Measurements from ENCODE around the gene ERV3-1. TPM values are rescaled to one million over a fixed set of nuclear protein-coding genes. Genes with fewer than 3 reads are reported as not detected.
"Not testable (repeated sequence)": the region's sequence is repeated elsewhere in the genome, so short reads cannot be mapped to it uniquely, and the experiment has no call there.

Gene ERV3-1
- total RNA-seq, 1 donor from 2014 or later = 2.3 TPM

DNA sequence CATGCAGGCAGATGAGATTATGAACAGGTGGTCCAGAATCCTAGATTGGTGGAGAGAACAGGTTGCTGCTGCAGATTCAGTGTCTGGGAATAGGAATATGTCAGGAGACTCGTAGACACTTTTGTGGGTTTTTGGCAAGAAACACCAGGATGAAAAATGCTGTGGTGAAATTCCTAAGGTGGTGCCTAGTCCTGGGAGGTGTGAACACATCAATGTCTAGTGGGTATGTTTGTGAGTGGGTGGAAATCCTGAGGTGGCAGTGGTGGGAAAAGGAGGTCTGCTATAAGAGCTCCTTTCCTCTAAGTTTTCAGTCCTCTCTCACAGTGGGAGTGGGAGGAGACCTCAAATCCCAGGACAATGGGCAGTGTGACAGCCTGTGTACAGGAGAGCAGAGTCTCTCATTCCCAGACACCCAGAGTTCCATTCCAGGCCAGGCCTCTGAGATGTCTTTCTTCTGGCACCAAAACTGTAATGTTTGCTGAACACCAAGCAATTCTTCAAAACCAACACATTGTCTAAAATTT, 5.1 kb downstream of the ERV3-1 start:
- DNase-seq (ENCODE audit: low read depth in 2 of 2) = peak in 1 of 2 donors; percentile 30

DNA sequence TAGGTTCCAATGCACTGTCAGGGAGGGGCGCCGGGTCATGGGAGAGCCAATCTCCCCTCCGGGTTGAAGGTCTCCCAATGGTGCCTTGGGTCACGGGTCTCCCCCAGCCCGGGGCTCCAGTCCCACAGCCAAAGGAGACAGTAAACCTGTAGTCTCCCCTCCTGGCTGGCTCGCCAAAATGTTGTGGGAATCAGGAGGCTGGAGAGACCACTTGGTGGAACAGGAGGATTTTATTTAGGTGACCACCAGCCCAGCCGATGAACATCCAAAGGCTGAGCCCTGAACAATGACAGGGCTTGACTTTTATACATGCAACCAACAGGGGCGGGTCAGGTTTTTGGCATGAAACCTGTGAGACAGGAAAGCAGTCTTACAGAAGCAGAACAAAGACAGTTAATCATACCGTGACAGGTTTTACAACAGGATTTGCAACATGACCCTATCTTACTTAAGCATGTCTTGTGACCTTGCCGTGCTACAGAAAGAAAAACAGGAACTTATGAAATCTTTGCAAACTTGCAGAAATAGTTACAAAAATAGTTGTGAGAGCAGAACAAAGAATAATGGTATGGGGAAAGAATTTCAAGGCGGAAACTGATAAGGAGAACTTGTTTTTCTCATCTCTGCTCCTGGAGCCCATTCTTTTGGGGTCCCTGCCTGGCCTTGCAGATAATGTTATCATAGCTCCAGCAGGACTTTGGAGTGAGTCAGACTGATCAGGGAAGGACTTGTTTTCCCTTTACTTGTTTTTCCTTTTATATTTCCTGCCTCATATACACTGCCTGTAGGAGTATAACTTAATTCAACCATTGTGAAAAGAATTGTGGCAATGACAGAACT, 7.1 kb downstream of the ERV3-1 start:
- peak; percentile 6 to 95 for DNase-seq (ENCODE audit: low read depth in 2 of 2)

DNA sequence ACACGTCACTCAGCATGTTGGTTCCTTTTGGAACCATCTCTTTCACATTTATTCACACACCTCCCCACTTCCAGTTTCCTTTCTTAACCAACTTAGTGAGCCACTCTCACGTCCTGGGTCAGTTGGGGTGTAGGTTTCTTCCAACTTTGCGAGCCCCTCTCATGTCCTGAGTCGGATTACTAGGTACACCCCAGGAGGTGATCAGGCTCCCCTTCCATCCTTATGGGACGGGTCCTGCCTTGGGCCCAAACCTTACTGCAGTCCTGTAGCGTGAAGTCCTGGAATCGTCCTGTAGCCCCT, 7.7 kb downstream of the ERV3-1 start:
- no peak for DNase-seq (ENCODE audit: low read depth in 2 of 2)

DNA sequence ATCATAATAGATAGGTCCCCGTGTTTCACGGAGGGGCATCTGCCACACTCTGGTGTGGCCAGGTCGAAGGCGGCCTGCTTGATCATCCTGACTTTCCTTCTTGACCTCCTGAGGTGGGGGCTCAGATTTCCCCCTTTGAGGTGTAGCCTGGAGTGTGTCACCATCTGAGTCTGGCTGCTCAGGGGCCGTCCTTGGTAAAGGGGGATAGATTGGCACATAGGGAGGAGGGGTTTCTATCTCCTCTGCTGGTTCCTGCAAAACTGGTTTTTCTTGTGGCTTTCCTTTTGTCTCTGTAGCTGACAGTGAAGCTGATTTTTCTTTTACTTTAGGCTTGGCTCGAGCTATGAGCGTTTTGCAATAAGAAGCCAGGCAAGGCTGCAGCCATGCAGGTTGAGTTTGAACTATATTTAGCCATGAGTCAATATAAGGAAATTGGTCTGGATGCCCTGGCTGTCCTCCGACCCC, 8.5 kb downstream of the ERV3-1 start:
- no peak for DNase-seq (ENCODE audit: low read depth in 2 of 2)

DNA sequence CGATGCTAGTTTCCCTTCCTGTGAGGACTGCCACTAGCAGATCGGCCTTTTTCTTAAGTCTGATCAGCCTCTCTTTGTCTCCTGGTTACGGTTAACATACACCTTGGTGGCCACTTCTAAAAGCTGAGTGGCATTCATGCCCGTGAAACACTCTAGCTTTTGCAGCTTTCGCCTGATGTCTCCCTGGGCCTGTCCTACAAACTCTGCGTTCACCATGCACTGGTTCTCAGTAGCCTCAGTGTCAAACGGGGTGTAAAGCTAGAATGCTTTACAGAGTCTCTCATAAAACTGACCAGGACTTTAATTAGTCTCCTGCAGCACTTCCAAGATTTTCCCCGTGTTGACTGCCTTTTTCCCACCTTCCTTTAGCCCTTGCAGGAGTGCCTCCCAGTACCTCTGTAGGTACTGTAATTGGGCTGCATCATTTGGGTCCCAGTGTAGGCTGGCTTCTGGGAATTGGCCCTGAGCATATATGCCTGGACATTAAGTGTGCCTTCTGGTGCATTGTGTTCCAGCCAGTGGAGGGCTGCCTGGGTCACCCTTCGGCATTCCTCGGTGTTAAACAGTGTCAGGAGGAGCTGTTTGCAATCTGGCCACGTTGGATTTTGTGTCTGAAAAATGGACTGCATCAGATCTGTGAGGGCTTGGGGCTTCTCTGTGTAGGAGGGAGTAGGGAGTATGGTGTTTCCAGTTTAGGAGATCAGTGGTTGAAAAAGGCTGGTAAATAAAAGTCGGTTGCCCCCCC, 9.2 kb downstream of the ERV3-1 start:
- DNase-seq (ENCODE audit: low read depth in 2 of 2) = no peak

DNA sequence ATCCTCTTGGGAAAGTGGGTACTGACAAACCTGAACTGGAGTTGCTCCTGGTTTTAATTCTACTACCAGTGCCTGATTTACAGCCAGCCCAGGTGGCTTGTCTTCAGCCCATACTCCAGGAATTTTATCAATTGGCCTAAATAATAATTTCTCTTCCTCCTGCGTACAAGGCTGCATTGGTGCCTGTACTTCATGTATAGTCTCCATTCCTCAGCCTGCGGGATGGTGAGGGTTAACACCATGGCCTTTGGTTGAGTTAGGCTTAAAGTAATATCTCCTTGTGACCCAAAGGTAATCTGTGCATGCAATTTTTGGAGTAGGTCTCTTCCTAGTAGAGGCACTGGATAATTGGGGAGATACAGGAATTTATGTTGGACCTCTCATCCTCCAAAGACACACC, 10.2 kb downstream of the ERV3-1 start:
- DNase-seq (ENCODE audit: low read depth in 2 of 2) = no peak

DNA sequence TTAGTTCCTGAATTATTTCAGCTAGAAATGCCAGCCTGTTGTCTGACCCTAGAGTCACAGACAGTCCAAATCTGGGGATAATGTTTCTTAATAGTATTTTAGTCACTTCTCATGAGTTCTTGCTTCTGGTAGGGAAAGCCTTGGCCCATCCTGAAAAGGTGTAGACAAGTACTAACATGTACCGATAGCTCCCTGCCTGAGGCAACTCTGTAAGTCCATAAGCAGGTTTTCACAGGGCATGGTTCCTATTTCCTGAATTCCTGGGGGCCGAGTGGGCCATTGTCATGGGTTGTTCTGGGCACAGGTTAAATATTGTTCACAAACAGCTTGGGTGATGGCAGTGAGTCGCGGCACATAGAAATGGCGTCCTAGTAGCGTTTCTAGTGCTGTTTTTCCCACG, 12.6 kb downstream of the ERV3-1 start:
- no peak for DNase-seq (ENCODE audit: low read depth in 2 of 2)

DNA sequence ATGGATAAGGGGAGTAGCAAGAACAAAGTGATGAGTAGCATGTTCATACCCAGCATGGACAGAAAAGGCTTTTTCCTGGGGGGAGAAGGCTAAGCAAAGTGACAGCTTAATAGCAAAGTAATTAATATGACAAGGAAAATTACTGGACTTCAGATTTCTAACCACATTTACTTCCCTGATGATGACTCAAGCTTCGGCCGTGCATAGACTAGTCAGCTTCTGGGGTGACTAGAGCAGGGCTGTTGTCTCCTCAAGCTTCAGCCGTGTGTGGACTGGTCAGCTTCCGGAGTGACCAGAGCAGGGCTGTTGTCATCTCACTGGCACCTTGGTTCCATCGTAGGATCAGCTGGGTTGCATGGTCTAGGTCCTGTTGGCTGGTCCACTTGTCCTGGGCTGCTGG, 13.5 kb downstream of the ERV3-1 start:
- DNase-seq (ENCODE audit: low read depth in 2 of 2) = no peak

DNA sequence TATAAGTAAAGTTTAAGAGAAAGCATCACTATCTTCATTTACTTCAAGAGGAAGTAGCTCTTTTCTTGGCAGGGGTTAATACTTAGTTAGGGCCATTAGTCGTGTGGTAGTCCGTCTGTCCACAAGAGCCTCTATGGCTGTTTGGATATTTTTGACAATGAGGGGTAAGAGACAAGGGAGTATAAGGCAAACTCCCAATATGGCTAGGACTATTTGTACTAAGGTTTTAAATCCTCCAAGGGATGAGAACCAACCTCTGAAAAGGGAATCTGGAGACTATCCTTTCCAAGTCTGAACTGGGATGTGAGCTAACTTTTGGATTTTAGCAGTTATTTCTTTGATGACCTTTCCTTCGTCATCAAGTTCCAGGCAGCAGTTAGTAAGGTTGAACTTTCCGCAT, 15.6 kb downstream of the ERV3-1 start, which contains the start of gene ZNF117:
Gene ZNF117, minus strand, starts transcription at position 101 of the 400 bp plus-strand sequence.
- DNase-seq (ENCODE audit: low read depth in 2 of 2) = no peak

DNA sequence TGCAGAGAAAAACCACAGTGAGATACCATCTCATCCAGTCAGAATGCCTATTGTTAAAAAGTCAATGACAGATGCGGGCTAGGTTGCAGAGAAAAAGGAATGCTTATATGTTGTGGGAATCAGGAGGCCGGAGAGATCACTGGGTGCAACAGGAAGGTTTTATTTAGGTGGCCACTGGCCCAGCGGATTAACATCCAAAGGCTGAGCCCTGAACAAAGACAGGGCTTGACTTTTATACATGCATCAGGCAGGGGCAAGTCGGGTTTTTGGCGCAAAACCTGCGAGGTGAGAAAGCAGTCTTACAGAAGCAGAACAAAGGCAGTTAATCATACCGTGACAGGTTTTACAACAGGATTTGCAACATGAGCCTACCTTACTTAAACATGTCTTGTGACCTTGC, 16.3 kb downstream of the ERV3-1 start:
- no peak for DNase-seq (ENCODE audit: low read depth in 2 of 2)

DNA sequence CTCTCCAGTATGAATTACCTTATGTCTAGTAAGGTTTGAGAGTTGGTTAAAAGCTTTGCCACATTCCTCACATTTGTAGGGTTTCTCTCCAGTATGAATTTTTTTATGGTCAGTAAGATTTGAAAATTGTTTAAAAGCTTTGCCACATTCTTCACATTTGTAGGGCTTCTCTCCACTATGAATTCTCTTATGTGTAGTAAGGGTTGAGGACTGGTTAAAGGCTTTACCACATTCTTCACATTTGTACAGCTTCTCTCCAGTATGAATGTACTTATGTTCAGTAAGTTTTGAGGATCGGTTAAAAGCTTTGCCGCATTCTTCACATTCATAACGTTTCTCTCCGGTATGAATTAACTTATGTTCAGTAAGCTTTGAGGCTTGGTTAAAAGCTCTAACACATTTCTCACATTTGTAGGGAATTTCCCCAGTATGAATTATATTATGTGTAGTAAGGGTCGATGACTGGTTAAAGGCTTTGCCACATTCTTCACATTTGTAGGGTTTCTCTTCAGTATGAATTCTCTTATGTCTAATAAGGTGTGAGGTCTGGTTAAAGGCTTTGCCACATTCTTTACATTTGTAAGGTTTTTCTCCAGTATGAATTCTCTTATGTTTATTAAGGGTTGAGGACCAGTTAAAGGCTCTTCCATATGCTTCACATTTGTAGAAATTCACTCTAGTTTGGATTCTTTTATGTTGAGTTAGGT, 27.8 kb downstream of the ERV3-1 start:
- no peak for DNase-seq (ENCODE audit: low read depth in 2 of 2)

DNA sequence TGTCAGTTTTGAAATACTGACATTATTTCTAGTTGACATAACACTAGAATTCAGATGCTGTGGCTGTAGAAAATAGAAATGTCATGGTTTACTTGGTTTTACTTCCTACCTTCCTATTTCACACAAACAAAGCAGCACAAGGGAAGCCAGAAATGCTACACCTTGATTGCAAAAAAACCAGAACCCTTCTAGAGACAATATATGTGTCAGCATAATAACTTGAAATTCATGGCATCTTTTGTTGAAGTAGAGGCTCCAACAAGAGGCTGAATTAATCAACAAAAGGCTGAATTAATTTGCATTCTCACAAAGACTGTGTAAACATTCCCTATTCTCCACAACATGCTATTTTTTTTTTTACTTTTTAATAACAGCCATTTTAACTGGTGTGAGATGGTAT, 40.9 kb downstream of the ERV3-1 start:
- DNase-seq (ENCODE audit: low read depth in 2 of 2) = no peak

DNA sequence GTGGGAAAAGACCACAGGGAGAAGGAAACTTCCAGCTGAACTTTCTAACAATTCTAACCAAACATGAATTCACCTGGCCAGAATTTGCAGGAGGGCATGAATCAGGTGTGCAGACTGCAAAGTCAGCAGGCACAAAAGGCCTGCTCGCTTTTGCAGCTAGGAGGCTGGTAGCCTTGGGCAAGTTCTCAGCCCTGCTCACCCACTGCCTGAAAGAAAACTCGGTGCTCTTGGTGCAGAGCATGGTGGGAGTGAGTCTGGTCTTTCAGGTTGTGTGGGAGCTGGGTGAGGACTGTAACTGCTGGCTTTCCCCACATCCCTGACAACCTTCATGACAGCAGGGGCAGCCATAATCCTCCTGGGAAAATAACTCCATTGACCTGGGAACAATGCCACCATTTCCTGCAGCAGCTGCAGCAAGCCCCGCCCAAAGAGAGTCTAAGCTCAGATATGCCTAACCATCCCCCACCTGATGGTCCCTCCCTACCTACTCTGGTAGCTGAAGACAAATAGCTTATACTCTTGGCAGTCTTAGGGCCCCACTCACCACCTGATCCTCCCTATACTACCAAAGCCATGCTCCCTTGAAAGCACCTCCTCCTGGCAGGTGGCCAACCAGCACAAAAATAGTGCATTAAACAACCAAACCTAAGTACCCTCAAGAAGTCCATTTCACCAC, 47.3 kb downstream of the ERV3-1 start:
- peak; percentile 5 to 50 for DNase-seq (ENCODE audit: low read depth in 2 of 2)

DNA sequence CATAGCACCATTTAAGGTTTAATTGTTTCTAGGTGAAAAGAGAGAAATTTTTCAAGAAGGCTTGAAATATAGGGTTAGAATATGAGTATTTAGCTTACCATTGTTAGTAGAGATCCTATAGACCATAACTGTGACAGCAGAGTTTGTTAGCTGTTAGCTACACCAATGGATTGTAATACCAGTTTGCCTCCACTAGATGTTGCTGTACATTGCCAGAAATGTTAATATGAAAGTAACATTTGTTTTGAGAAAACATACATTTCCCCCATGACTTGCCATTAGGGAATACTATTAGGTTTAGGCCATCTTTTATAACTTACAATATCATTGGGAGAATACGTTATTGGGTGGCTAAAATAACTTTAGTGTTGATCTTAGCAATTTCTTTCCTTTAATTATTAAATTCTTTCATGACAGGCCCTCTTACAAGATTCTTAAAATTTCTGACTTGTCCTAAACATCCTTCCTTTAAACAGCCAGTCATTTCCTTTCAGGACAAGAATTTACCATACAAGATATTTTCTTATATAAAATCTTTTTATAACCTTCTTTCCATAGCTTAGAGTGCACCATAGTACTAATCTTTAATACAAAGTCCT, 55.1 kb downstream of the ERV3-1 start:
- DNase-seq (ENCODE audit: low read depth in 2 of 2) = peak; percentile 46 to 61

DNA sequence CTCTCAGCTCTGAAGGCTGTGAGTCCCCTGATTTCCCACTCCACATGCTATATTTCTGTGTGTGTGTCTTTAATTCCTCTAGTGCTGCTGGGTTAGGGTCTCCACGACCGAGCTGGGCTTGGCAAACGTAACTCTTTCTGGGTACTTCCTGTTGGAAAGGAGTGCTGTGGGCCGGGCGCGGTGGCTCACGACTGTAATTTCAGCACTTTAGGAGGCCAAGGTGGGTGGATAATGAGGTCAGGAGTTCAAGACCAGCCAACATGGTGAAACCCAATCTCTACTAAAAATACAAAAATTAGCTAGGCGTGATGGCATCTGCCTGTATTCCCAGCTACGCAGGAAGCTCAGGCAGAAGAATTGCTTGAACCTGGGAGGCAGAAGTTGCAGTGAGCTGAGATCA, 55.8 kb downstream of the ERV3-1 start:
- not testable (repeated sequence) for DNase-seq (ENCODE audit: low read depth in 2 of 2)

DNA sequence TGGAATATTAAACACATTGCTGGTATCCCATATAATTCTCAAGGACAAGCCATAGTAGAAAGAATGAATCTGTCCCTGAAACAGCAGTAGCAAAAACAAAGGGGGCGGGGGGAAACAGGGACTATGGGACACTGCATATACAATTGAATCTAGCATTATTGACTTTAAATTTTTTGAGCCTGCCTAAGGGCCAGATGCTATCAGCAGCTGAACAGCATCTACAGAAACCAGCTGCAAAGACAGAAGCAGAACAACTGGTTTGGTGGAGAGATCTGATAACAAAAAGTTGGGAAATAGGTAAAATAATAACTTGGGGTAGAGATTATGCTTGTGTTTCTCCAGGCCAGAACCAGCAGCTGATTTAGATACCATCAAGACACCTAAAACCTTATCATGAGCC, 57.7 kb downstream of the ERV3-1 start:
- not testable (repeated sequence) for DNase-seq (ENCODE audit: low read depth in 2 of 2)

DNA sequence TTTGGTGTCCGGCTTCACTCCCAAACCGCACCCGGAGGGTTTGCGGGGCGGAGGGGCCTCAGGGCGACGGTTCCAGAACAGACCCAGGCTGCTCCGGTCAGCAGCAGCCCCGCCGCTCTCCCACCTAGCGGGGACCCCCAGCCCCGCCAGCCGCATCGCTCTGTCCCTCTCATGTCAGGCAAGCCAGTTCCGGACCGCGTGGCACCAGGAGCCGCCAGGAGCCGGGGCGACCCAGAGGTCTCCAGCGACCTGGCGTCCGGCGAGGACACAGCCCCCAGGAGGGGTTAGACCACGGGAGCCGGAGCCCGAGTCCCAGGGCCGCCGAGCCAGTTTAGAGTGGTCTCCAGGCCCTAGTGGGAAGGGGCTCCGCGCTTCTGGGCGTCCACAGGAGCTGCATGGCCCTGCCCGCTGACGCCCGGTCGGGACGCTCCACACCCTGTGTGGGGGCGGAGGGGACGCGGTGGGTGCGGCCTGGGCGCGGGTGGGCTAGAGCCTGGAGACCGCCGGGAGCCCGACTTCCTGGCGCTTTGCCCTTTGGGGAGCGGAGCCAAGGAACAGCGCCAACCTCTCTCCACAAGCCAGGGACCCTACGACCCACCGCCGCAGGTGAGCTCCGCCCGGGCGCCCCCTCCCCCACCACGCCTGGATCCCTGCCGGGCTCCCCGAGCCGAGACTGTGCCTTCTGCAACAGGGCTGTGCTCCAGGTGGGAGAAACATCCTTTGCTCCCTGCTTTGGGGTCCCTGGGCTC, 59.1 kb downstream of the ERV3-1 start:
- DNase-seq (ENCODE audit: low read depth in 2 of 2) = no peak

DNA sequence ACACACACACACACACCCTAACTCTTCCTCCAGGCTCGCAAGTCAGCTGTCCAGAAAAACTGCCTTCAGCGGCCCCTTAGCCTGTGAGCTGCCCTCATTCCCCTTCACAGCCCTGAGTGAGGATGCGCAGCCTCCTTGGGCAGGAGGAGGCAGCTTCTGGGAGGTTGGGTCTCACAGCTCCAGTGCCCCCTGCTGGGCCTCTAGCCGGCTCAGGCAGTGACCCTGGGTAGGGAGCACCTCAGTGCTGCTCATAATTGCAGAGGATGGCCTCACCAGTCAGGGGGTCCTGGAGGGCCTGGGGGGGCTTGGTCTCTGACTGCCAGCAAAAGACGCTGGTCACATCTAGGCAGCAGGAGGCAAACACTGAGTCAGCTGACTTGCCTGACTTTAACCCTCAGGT, 59.7 kb downstream of the ERV3-1 start:
- peak in 1 of 2 donors; percentile 14 for DNase-seq (ENCODE audit: low read depth in 2 of 2)

DNA sequence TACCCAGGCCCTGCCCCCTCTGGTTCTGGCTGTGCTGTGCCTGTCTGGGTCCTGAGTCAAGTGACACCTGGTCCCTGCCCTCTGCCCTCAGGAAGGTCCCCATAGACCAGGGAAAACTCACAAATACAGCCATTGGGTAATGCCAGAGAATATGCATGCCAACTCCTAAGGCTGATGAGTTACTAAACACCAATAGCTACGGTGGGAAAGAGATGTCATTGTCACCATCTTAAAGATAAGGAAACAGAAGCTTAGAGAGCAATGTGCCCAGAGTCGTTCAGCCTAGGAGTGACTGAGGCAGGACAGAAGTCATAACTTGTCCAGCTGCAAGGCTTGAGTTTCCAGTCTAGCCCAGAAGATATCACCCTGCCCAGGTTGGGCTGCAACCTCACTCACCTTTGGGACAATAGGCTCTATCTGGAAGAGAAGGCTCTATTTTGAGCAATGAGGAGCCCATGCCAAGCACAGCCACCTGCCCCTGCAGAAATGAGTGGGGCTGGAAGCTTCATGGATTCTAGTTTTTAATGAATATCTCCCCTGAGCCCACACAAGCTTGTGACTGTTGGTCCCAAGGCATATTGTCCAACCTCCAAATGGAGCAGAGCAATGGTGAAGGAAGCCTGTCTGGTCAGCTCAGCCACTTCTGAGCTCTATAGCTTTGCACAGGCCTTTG, 60.8 kb downstream of the ERV3-1 start:
- DNase-seq (ENCODE audit: low read depth in 2 of 2) = peak in 1 of 2 donors; percentile 21
